Spleen (tissue), 7 donors: ENCODE measurements around the gene PRPF8.
A peak's percentile ranks its signal among the peaks of the same experiment; 100 is the strongest.

ENCODE experiments used
- POLR2A ChIP-seq, 3 donors: fragments of 450-650 bp; IDR thresholded peaks; one replicate each; pipeline ENCODE4 v1.5.1; 2017; ENCODE audit warnings: antibody characterized with exemption in 3 of 3, mild to moderate bottlenecking in 1 of 3
- TF ChIP-seq, protein P1 (sequence below), 11 experiments: fragments of 200-600 bp in 7 of 11; fragments of 450-650 bp in 4 of 11; sonication (generic) in 4 of 11; IDR thresholded peaks in 8 of 11; conservative IDR thresholded peaks in 3 of 11; 1 replicate in 7 of 11; 2 replicates in 4 of 11; pipeline versions ENCODE4 v1.4.0 to v1.8.0; 2016 to 2021; ENCODE audit warnings: antibody characterized with exemption in 11 of 11, inconsistent platforms in 4 of 11, mild to moderate bottlenecking in 1 of 11
- donor health status: DM: no; HTN: no; CAD: no; lungs with moderate emphysema.
- donor health status: DM: no; HTN: no; CAD: no.
- donor health status: DM: no; HTN: no; CAD: no.

DNA sequence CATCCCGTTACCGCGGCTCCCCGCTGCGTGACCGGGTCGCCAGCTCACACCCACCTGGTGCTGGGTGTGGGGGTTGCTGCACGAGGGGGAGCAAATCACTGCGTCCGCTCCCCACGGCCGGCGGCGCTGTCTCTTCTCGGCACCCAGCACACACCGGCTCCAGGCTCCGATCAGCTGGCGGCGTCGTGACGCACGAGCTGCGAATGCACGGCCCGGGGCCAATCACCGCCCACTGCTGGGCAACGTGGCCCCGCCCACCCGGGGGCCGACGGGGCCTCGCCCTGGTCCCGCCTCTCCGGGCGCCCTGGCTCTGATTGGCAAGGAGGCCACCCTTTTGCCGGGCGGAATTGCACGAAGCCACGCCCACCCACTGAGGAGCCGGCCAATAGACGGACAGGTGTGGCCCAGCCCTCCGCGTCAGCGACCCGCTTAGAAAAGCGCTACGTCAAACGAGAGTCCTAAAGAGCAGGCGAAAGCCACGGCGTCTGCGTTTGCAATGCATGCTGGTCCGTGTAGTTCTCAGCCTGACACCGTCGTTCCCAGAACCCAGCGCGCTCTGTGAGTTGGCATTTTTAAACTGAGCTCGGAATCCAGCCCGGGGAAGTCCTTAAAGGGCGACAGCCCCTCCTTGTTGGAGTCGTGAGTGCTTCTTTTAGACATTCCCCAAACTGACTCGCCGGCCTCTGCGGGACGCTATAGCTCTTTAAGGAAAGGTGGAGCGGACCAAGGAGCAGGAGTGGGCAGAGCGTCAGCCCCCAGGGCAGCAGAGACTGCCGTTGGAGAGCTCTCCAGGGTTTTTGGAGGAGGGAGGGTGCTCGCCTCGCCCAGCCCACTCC is 31.6 kb upstream of the PRPF8 start:
- TF ChIP-seq, protein P1, sequence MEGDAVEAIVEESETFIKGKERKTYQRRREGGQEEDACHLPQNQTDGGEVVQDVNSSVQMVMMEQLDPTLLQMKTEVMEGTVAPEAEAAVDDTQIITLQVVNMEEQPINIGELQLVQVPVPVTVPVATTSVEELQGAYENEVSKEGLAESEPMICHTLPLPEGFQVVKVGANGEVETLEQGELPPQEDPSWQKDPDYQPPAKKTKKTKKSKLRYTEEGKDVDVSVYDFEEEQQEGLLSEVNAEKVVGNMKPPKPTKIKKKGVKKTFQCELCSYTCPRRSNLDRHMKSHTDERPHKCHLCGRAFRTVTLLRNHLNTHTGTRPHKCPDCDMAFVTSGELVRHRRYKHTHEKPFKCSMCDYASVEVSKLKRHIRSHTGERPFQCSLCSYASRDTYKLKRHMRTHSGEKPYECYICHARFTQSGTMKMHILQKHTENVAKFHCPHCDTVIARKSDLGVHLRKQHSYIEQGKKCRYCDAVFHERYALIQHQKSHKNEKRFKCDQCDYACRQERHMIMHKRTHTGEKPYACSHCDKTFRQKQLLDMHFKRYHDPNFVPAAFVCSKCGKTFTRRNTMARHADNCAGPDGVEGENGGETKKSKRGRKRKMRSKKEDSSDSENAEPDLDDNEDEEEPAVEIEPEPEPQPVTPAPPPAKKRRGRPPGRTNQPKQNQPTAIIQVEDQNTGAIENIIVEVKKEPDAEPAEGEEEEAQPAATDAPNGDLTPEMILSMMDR (IDR thresholded peaks at IDR 0.05 in 8 of 11, conservative IDR thresholded peaks at IDR 0.05 in 3 of 11), result peak in 5 of 11 experiments; percentile 10 to 31 (median 30)
- peak; percentile 95 to 97 (median 97) for TF ChIP-seq POLR2A (IDR thresholded peaks at IDR 0.05)
